HG02840 (cell line): ENCODE measurements around the gene DUXA.

ENCODE experiments used
- ATAC-seq: cut with Tn5 transposase; IDR thresholded peaks from one replicate; pipeline ENCODE4 v1.9.1; 2021; ENCODE audit warnings: mild to moderate bottlenecking, moderate library complexity, moderate number of reproducible peaks; ENCODE audit not compliant: unreplicated experiment, low FRiP score

DUXA gene

DNA sequence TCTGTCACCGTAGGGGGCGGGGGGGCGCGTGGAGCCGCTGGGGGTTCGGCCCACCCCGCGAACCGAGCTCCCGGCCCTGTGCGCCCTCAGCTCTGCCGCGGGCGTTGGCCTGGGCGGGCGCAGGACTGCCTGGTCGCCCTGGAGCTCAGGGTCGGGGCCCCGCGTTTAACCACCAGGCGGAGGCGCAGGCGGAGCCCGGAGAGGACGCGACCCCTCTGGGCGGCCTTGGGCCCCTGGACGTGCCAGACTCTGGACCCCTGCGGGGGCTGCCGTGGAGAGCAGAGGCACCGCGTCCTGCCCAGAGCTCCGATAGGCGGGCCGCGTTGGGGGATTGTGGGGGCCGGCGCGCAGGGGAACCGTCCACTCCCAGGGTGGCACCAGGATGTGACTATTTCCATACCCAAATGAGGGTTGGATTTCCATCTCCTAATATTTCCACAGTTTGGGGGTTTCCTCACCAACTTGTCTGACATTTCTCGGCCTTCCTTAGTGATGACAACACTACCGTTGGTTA lies 60.5 kb downstream of the DUXA start:
- ATAC-seq, result no peak

DNA sequence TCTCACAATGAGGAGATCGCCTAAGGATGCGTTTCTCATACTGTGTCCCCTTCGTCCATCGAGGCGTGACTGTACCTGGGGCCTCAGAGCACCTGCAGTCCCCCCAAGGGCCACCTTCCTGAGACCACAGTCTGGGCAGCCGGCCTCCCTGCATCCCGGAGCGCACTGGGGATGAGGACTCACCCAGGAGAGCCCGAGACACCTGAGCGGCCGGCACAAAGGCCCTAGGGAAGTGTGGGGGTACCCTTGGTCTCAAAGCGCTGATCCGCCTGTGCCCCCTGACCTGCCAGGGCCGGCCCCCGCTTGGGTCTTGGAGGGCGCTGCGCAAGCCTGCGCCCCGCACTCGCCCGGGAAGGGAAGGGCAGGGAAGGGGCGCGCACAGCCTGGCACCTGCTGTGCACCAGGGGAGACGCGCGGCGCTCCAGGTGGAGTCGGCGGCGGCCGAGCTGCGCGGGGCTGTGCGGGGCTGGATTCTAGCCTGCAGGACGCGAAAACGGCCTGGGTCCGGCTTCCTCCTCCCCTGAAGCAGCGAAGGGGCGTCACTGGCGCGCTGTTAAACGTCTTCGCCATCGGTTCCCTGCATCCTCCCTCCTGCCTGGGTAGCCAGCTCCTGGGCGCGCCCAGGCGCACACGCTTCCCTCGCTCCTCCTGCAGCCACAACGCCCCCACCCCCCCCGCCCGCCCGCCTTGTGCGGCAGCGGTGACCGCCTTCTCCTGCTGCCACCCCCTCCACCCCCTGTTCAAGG lies 61.1 kb downstream of the DUXA start:
- no peak for ATAC-seq
